Stimulated activated CD4-positive, alpha-beta T cell treated with anti-CD3 and anti-CD28 coated beads, Interleukin-1b, Interleukin-23, amount 100 ng/mL, for 1 hour (primary cell): ENCODE data around the gene ATAT1.
A peak's percentile ranks its signal among the peaks of the same experiment; 100 is the strongest.

Source experiments
- DNase-seq, 2 donors: peaks; one replicate each; pipeline ENCODE4 v3.0.0-alpha.2; 2020; ENCODE audit warnings: low read depth in 2 of 2

Gene ATAT1

DNA sequence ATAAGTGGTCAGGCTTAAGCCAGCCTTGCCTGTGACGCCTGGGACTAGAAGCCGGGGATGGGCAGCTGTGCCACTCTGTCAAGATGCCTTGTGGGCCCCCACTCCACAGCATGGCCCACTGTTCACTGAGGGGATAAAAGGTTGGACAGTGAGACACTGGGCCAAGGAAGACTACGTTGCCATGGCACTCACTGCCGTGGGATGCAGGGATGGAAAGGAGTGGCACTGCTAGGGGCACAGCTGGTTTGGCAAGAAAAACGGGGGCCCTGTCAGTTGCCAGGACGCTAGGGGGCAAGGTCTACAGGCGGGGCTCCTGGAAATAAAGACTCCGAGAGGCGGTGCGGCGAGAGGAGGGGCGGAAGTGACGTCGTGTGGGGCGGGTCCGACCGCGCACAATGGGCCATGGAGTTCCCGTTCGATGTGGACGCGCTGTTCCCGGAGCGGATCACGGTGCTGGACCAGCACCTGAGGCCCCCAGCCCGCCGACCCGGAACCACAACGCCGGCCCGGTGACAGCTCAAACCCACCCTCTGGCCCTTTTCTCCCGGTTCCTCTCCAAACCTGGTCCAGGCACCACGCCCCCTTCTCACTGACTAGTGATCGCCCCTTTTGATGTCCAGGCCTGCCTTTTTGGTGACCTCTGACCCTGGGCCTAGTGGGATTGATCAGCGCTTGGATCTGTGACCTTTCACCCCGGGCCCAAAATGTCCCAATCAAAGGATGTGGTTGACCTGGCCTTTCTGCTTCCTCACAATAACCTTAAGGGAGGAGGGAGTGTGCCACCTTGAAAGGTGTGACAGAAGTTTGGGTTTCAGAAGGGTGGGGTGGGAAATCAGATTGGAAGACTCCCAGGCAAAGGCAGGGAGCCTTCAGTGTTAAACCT lies at the start of gene ATAT1:
Gene ATAT1, plus strand, starts transcription at position 391 of the 883 bp plus-strand sequence.
- peak; percentile 68 to 82 for DNase-seq

DNA sequence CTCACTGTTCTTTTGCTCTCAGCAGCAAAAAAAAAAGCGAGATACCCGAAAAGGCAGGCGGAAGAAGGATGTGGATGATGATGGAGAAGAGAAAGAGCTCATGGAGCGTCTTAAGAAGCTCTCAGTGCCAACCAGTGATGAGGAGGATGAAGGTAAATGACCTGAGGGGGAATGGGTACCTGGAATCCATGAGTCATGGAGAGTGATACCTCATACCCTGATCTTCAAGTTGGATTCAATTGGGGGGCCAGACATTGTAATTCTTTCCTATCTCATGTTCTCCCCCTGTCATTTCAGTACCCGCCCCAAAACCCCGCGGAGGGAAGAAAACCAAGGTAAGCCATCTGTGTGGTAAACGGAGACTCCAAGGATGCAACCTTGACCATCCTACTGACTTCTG lies 48.6 kb upstream of the ATAT1 start:
- DNase-seq, result no peak

DNA sequence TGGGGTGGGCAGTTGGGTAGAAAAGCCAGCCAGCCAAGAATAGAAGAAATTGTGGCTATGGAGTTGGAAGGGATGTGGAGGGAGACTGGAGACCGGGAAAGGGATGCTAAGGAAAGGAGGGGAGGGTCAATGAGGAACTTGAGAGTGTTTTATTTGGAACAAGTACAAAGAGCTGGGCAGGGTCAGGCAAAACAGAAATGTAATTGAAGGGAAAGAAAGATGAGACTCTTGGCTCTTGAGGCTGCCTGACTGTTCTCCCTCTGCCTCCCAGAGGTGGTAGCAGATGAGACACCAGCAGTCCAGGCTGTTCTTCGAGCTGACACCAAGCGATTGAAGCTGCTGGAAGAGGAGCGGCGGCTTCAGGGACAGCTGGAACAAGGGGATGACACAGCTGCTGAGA lies 42.8 kb upstream of the ATAT1 start:
- DNase-seq, result no peak

GRCh38 chr6:30589754-30590358 lies 36.8 kb upstream of the ATAT1 start:
- no peak for DNase-seq

- DNase-seq, result no peak
These were observed 36.2 kb upstream of the ATAT1 start for GRCh38 chr6:30590509-30590908.

GRCh38 chr6:30591008-30591407 lies 35.7 kb upstream of the ATAT1 start:
- DNase-seq, result no peak

DNA sequence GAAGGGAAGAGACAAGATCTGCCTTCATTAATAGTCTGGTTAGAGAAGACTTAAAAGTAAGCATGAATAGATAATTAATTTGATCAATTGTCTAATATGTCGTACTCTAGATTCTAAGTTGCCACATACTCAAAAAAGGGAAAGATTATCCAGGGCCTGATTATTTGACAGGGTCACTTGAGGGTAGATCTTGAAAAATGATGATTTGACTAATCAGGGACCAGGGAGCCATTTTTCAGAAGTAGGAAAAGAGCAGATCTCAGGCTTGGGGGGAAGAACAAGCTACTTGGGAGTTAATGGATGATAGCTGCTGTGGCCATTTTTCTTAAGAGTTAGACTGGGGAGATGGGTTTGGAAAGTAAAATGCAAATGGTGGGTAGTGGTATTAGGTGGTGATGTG lies 34.4 kb upstream of the ATAT1 start:
- no peak for DNase-seq

GRCh38 chr6:30597315-30598144 lies 29.1 kb upstream of the ATAT1 start:
- DNase-seq, result peak; percentile 47 to 68

DNA sequence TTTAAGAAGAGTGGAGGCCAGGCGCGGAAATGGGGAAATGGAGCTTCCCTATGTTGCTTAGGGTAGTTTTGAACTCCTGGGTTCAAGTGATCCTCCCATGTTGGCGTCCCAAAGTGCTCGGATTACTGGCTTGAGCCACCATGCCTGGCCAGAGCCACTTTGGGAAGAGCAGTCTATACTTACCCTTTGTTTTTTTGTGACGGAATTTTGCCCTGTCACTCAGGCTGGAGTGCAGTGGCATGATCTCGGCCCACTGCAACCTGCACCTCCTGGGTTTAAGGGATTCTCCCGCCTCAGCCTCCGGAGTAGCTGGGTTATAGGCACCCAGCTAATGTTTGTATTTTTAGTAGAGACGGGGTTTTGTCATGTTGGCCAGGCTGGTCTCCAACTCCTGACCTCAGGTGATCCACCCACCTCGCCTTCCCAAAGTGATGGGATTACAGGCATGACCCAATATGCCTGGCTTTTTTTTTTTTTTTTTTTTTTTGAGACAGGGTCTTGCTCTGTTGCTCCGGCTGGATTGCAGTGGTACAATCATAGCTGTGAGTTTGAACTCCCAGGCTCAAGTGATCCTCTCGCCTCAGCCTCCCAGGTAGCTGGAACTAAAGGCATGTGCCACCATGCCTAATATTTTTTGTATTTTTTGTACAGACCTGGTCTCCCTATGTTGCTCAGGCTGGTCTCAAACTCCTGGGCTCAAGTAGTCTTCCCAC lies 27.6 kb upstream of the ATAT1 start:
- no peak for DNase-seq

DNA sequence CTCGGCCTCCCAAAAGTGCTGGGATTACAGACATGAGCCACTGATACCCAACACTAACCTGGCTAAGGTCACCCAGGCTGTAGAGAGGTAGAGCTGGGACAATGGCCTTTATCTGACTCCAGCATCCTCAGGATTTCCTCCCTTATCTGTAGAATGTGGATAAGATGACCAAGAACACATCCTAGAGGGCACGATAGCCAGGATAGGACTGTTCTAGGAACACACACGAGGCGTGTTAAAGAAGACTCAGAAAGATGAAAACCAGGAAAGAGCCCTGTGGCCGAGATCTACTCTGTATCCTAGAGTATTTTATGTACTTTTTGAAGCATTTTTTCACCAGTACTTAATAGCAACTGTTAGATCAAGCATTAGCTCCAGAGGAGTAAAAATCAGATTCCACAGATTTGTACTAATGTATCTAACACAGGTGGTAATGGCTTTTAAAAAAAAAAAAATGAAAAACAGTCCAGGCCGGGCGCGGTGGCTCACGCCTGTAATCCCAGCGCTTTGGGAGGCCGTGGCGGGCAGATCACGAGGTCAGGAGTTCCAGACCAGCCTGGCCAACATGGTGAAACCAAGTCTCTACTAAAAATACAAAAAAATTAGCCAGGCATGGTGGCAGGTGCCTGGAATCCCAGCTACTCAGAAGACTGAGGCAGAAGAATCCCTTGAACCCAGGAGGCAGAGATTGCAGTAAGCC lies 26.9 kb upstream of the ATAT1 start:
- no peak for DNase-seq

GRCh38 chr6:30600451-30600961 lies 26.2 kb upstream of the ATAT1 start:
- no peak for DNase-seq

GRCh38 chr6:30601436-30601814 lies 25.2 kb upstream of the ATAT1 start:
- DNase-seq, result no peak

DNA sequence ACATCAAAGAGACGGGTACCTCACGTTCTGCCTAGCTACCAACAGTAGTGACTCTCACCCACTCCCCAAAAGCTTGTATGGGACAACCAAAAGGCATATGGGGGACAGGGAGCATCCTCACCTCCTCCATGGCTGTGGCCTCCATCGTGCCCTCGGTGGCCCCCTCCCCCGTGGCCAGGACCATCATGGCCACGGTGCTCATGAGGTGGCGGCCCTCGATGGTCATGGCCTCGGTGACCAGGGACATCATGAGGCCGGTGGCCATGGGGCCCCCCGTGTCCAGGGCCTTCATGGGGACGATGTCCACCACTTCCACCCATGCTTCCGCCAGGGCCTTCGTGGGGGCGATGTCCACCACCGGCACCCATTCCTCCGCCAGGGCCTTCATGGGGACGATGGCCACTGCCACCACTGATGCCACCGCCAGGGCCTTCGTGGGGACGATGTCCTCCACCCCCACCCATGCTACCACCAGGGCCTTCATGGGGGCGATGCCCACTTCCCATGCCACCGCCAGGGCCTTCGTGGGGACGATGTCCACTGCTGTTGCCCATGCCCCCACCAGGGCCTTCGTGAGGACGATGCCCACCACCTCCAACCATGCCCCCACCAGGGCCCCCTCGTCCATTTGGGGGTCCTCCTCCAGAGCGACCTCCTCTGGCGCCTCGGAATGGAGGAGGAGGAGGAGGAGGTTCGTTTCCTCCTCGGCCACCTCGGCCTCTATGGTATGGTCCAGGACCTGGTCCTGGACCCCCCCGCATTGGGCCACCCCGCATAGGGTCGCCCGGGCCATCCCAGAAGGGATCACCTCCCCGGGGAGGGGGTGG lies 24.6 kb upstream of the ATAT1 start:
- DNase-seq, result no peak

DNA sequence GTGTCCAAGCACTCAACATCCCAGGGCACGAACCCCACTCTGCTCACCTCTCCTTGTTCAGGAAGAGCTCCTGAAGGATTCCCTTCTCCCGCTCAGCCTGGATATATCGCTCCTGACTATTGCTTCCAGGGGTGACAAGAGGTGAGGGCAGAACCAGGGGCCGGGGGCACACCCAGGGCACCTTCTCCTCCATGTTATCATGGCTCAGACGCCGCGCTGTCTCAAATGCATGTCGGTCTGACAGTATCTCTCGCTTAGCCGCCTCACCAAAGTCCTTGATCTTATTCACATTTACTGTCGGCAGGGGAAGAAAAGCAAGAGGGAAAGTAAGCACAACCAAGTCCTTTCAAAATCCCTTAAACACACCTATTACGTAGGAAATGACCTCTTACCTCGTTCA lies 22.7 kb upstream of the ATAT1 start:
- DNase-seq, result no peak

- DNase-seq, result no peak
These were observed 16.6 kb upstream of the ATAT1 start for GRCh38 chr6:30610065-30610464.

- no peak for DNase-seq
These were observed 15.4 kb upstream of the ATAT1 start for GRCh38 chr6:30611150-30611855.

GRCh38 chr6:30611856-30612194 lies 14.8 kb upstream of the ATAT1 start:
- no peak for DNase-seq

DNA sequence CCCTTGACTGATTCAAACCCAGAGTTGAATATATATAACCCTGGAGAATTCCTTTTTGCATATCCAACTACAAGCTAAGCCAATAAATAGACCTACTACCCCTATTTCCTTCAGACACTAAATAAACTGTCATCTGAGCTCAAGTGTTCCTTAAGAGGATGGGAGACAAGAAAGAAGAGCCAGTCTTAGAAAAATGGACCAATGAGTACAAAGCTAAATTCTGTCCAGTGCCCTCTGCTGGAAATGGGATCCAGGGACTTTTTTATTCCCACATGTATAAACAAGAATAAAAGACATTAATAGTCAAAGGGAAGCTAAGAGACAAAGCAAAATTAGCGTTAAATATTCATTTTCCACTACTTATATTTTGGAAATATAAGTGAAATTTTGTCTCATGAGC lies 14.5 kb upstream of the ATAT1 start:
- DNase-seq, result no peak

DNA sequence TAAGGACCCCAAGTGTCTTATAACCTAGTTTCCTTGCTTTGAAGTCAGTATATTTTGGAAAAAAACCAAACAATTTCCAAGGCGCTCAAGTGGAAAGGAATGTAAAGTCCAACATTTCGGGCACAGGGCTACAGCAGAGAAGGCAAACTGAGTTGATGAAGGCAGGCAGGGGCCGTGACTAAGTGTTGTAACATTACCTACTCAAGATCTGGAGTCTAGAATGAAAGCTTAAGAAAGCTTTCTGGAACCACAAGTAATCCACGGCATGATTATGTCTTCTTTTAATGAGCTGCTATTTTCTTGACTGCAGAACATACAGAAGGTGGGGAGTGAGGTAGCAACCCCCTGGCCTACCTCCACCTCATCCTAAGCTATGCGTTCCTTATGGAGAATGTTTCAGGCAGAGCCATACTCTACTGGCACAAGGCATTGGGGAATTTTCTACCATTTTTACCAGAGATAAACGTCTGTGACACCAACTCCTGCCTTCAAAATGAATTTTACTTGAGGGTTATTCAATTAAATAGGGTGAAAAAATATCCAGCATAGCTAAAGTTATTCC lies 13.9 kb upstream of the ATAT1 start:
- no peak for DNase-seq
